Measurements from ENCODE around the gene HSPA1L.
A peak's percentile ranks its signal among the peaks of the same experiment; 100 is the strongest.
"Not testable (repeated sequence)": the region's sequence is repeated elsewhere in the genome, so short reads cannot be mapped to it uniquely, and the experiment has no call there.

Gene HSPA1L

GRCh38 chr6:31836474-31837368 lies 21.6 kb upstream of the HSPA1L start:
- DNase-seq: peak; percentile 75

GRCh38 chr6:31836047-31836473 lies 21.0 kb upstream of the HSPA1L start:
- DNase-seq: no peak

- DNase-seq: peak; percentile 86
These were observed 19.5 kb upstream of the HSPA1L start for GRCh38 chr6:31834367-31835250.

GRCh38 chr6:31831350-31832215 lies 16.5 kb upstream of the HSPA1L start:
- peak; percentile 80 for DNase-seq

- no peak for DNase-seq
These were observed 15.8 kb upstream of the HSPA1L start for GRCh38 chr6:31830886-31831335.

GRCh38 chr6:31829633-31830283 lies 14.7 kb upstream of the HSPA1L start:
- DNase-seq: peak; percentile 60

GRCh38 chr6:31827286-31828079 lies 12.4 kb upstream of the HSPA1L start, which contains the start of gene HSPA1B:
Gene HSPA1B (plus strand): TSS chr6:31827738. CDS start chr6:31827951, 213 bp downstream.
- peak; percentile 99 for DNase-seq

- no peak for DNase-seq
These were observed 11.8 kb upstream of the HSPA1L start for GRCh38 chr6:31826793-31827285.

GRCh38 chr6:31825553-31825952 lies 10.5 kb upstream of the HSPA1L start:
- no peak for DNase-seq

GRCh38 chr6:31823592-31824196 lies 8.6 kb upstream of the HSPA1L start:
- DNase-seq: peak; percentile 49

- peak; percentile 94 for DNase-seq
These were observed 7.1 kb upstream of the HSPA1L start for GRCh38 chr6:31822036-31822821.

- peak; percentile 68 for DNase-seq
These were observed 6.4 kb upstream of the HSPA1L start for GRCh38 chr6:31821301-31822035.

- DNase-seq: not testable (repeated sequence)
These were observed 5.3 kb upstream of the HSPA1L start for GRCh38 chr6:31820399-31820798.

- no peak for DNase-seq
These were observed 4.8 kb upstream of the HSPA1L start for GRCh38 chr6:31819871-31820299.

GRCh38 chr6:31817929-31818511 lies 2.9 kb upstream of the HSPA1L start:
- DNase-seq: not testable (repeated sequence)

- DNase-seq: peak; percentile 68
These were observed 2.2 kb upstream of the HSPA1L start for GRCh38 chr6:31817133-31817928.

- DNase-seq: peak; percentile 98
These were observed 432 bp downstream of the HSPA1L start for GRCh38 chr6:31814677-31815024.

- DNase-seq: no peak
These were observed 1.6 kb downstream of the HSPA1L start for GRCh38 chr6:31813465-31813849.
